Left ventricle myocardium inferior (tissue), 1 donor: ENCODE measurements around the gene ECEL1. TPM values are rescaled to one million over a fixed set of nuclear protein-coding genes. Genes with fewer than 3 reads are reported as not detected.

Experiments used
- DNase-seq: peaks from one replicate; pipeline ENCODE4 v3.0.0-alpha.2; 2020
- H3K27ac ChIP-seq: fragments of 200-600 bp; replicated peaks from 2 replicates; pipeline ENCODE4 v1.8.0; 2021
- H3K27me3 ChIP-seq: fragments of 200-600 bp; 2 replicates; pipeline ENCODE4 v1.8.0; 2021; ENCODE audit warnings: low read depth
- H3K36me3 ChIP-seq: fragments of 200-600 bp; 2 replicates; pipeline ENCODE4 v1.8.0; 2021
- H3K4me1 ChIP-seq: fragments of 200-600 bp; 2 replicates; pipeline ENCODE4 v1.8.0; 2021
- H3K4me3 ChIP-seq: fragments of 200-600 bp; 2 replicates; pipeline ENCODE4 v1.8.0; 2021; ENCODE audit warnings: mild to moderate bottlenecking, moderate library complexity
- H3K9me3 ChIP-seq: fragments of 200-600 bp; replicated peaks from 2 replicates; pipeline ENCODE4 v1.8.0; 2021
- intact Hi-C: fragments of 100-400 bp; cut with micrococcal nuclease; formaldehyde crosslinking; loops from one replicate; pipeline ENCODE4 v1.11.0; 2022
- total RNA-seq: library from RNA; stranded (reverse); fragmentation: NEBNext Ultra II Directional; extraction: Animal tissue kit (Norgen Biotek cat#: 25700); gene quantifications from one replicate; pipeline ENCODE4 v1.2.1, GENCODE V29; 2021
- TF ChIP-seq, protein P1 (sequence below): fragments of 200-600 bp; IDR thresholded peaks from 2 replicates; pipeline ENCODE4 v1.8.0; 2021; ENCODE audit warnings: antibody characterized with exemption, mild to moderate bottlenecking, borderline replicate concordance
- donor health status: DM: no; HTN: yes; CAD: no; lungs with severe emphysema.

The ECEL1 gene
- total RNA-seq, 1 donor from 2014 or later: not detected

- no peak overlapping the region for H3K4me3 ChIP-seq
- TF ChIP-seq, protein P1, sequence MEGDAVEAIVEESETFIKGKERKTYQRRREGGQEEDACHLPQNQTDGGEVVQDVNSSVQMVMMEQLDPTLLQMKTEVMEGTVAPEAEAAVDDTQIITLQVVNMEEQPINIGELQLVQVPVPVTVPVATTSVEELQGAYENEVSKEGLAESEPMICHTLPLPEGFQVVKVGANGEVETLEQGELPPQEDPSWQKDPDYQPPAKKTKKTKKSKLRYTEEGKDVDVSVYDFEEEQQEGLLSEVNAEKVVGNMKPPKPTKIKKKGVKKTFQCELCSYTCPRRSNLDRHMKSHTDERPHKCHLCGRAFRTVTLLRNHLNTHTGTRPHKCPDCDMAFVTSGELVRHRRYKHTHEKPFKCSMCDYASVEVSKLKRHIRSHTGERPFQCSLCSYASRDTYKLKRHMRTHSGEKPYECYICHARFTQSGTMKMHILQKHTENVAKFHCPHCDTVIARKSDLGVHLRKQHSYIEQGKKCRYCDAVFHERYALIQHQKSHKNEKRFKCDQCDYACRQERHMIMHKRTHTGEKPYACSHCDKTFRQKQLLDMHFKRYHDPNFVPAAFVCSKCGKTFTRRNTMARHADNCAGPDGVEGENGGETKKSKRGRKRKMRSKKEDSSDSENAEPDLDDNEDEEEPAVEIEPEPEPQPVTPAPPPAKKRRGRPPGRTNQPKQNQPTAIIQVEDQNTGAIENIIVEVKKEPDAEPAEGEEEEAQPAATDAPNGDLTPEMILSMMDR: no peak
- no peak overlapping the region for H3K27ac ChIP-seq
- H3K4me1 ChIP-seq: peaks cover 5% of the 10 kb centered on the region
- H3K9me3 ChIP-seq: no peaks in the 10 kb centered on the region
- intact Hi-C loops: no loop called here
- no peaks in the 10 kb centered on the region for H3K36me3 ChIP-seq
- no peak for DNase-seq
- peaks cover 56% of the 10 kb centered on the region for H3K27me3 ChIP-seq
These were observed 28.0 kb upstream of the ECEL1 start for GRCh38 chr2:232515639-232516038.

DNA sequence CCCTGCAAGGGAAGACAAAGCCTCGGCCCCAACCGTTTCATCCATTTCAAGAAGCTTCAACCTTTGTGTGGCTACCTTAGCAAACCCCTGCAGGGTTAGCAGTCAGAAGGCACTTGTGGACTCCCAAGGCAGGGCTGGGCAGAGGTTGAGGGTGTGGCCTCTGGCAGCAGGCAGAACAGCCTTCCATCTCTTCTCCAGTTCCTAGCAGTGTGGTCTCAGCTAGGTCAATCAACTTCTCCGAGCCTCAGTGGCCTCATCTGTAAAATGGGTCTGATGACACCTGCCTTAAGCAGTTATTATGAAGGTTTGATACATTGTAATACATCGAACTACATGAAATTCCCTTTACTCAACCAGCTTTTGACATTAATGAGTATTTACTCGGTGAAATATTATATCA is 25.7 kb upstream of the ECEL1 start:
- intact Hi-C loops: no loop called here
- peaks cover 41% of the 10 kb centered on the region for H3K27me3 ChIP-seq
- H3K4me3 ChIP-seq: no peak overlapping the region
- TF ChIP-seq, protein P1: no peak
- H3K36me3 ChIP-seq: no peaks in the 10 kb centered on the region
- DNase-seq: no peak
- H3K4me1 ChIP-seq: peaks cover 5% of the 10 kb centered on the region
- no peak overlapping the region for H3K27ac ChIP-seq
- no peaks in the 10 kb centered on the region for H3K9me3 ChIP-seq

GRCh38 chr2:232512602-232513001 is 25.0 kb upstream of the ECEL1 start:
- Histone ChIP-seq H3K9me3 (no peaks in the 10 kb centered on the region), H3K27ac (no peak overlapping the region), H3K36me3 (no peaks in the 10 kb centered on the region), H3K4me3 (no peak overlapping the region), H3K4me1 (peaks cover 5% of the 10 kb centered on the region), H3K27me3 (peaks cover 40% of the 10 kb centered on the region)
- TF ChIP-seq, protein P1: no peak
- intact Hi-C loops: no loop called here
- no peak for DNase-seq

- H3K9me3 ChIP-seq: no peaks in the 10 kb centered on the region
- DNase-seq: peak; percentile 45
These were observed 23.8 kb upstream of the ECEL1 start for GRCh38 chr2:232511336-232511890.

GRCh38 chr2:232508251-232508650 is 20.6 kb upstream of the ECEL1 start:
- Histone ChIP-seq H3K27ac (no peak overlapping the region), H3K9me3 (no peaks in the 10 kb centered on the region), H3K4me1 (peaks cover 11% of the 10 kb centered on the region), H3K27me3 (peaks cover 64% of the 10 kb centered on the region), H3K36me3 (no peaks in the 10 kb centered on the region), H3K4me3 (no peak overlapping the region)
- DNase-seq: no peak
- TF ChIP-seq, protein P1: no peak
- intact Hi-C loops: no loop called here

More at GRCh38 chr2:232511336-232511890, 23.8 kb upstream of the ECEL1 start:
- Histone ChIP-seq H3K4me3 (no peak overlapping the region), H3K4me1 (peaks cover 5% of the 10 kb centered on the region), H3K27me3 (peaks cover 38% of the 10 kb centered on the region), H3K27ac (no peak overlapping the region), H3K36me3 (no peaks in the 10 kb centered on the region)
- TF ChIP-seq, protein P1: no peak
- intact Hi-C loops: no loop called here
